ENCODE results near the gene LRRC3C. TPM values are rescaled to one million over a fixed set of nuclear protein-coding genes. Genes with fewer than 3 reads are reported as not detected.
"Not testable (repeated sequence)": the region's sequence is repeated elsewhere in the genome, so short reads cannot be mapped to it uniquely, and the experiment has no call there.

Gene LRRC3C
- total RNA-seq, 1 donor from 2014 or later = not detected

DNA sequence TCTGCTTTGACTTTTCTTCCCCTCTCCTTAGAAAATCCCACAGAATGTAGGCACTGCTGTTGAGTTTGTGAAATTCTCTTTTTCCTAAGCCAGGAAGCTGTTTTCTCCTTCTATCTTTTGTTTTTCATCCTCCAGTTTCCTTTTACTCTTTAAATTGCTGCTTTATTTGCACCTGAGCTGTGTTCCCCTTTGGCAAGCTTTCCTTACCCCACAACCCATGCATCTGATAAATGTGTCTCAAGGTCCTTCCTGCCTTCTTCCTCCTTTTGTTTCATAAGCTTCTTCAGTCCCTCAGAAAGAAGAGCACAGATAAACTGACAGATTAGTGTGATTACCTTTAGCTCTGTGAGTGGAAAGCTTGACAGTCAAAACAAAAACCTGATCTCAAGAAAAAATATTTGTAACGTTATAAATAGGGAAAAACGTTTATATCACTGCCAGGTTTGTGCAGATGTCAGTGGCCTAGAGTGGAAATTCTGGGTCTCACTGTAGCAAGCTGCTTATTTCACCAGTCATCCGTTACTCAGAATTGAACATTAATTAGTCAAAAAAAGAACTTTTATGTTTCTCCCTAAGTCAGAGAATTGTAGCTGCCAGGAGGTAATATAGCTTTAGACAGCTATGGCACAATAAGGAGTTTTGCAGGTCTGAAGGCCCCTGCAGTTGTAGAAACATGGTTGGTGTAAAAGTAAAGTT, 32.7 kb upstream of the LRRC3C start:
- Mint-ChIP-seq H3K9me3 (no peaks in the 10 kb centered on the region), H3K36me3 (no peaks in the 10 kb centered on the region), H3K4me1 (no peaks in the 10 kb centered on the region), H3K27ac (no peak overlapping the region), H3K27me3 (ENCODE audit: insufficient read depth, low read depth) (peaks cover 9% of the 10 kb centered on the region), H3K4me3 (no peak overlapping the region)
- H3K4me1 ChIP-seq = no peaks in the 10 kb centered on the region
- no peaks in the 10 kb centered on the region for H3K9me3 ChIP-seq (ENCODE audit: low read depth)
- H2AFZ ChIP-seq (replicated peaks) = no peak overlapping the region
- no peaks in the 10 kb centered on the region for H3K36me3 ChIP-seq
- H4K20me1 ChIP-seq (ENCODE audit: low read depth) = no peaks in the 10 kb centered on the region
- TF ChIP-seq EZH2phosphoT487 (IDR thresholded peaks at IDR 0.05) = no peak
- TF ChIP-seq EZH2 (IDR thresholded peaks at IDR 0.05) = no peak
- TF ChIP-seq CTCF (IDR thresholded peaks at IDR 0.05) = no peak
- no peaks in the 10 kb centered on the region for H3K79me2 ChIP-seq (ENCODE audit: low read depth)
- peaks cover 13% of the 10 kb centered on the region for H3K27me3 ChIP-seq
- no peaks in the 10 kb centered on the region for H3F3A ChIP-seq (ENCODE audit: low read depth)
- H3K27ac ChIP-seq = no peak overlapping the region
- H3K4me3 ChIP-seq = no peak overlapping the region
- no peak for DNase-seq (ENCODE audit: low spot score)
- no peak overlapping the region for H3K4me2 ChIP-seq
- H3K9ac ChIP-seq = no peak overlapping the region

DNA sequence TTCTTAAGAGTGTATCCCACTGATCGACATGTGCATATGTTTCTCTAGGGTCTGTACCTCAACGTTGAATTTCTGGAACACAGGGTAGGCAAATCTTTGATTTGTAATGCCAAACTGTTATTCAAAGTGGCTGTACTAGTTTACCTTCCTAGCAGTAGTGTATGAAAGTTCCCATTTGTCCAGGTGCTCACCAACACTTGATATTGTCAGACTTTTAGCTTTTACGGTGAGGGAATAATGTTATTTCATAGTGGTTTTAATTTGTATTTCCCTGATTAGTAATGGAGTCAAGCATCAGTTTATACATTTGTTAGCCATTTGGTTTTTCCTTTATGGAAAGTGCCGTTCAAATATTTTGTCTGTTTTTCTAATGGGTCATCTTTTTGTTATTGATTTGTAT, 29.4 kb upstream of the LRRC3C start:
- H3K4me3 ChIP-seq = no peak overlapping the region
- no peaks in the 10 kb centered on the region for H3K4me1 Mint-ChIP-seq
- H3K4me3 Mint-ChIP-seq = no peak overlapping the region
- H3K27ac ChIP-seq = no peak overlapping the region
- no peak overlapping the region for H3K27ac Mint-ChIP-seq
- H3K9me3 Mint-ChIP-seq = no peaks in the 10 kb centered on the region
- H3K27me3 Mint-ChIP-seq (ENCODE audit: insufficient read depth, low read depth) = peaks cover 9% of the 10 kb centered on the region
- no peak overlapping the region for H3K9ac ChIP-seq
- no peaks in the 10 kb centered on the region for H3K36me3 ChIP-seq
- no peaks in the 10 kb centered on the region for H3K4me1 ChIP-seq
- H4K20me1 ChIP-seq (ENCODE audit: low read depth) = no peaks in the 10 kb centered on the region
- DNase-seq (ENCODE audit: low spot score) = no peak
- TF ChIP-seq CTCF (IDR thresholded peaks at IDR 0.05) (no peak), EZH2 (IDR thresholded peaks at IDR 0.05) (no peak), EZH2phosphoT487 (IDR thresholded peaks at IDR 0.05) (no peak)
- H3K79me2 ChIP-seq (ENCODE audit: low read depth) = no peaks in the 10 kb centered on the region
- no peak overlapping the region for H2AFZ ChIP-seq (replicated peaks)
- no peaks in the 10 kb centered on the region for H3K27me3 ChIP-seq
- H3K9me3 ChIP-seq (ENCODE audit: low read depth) = no peaks in the 10 kb centered on the region
- H3F3A ChIP-seq (ENCODE audit: low read depth) = no peaks in the 10 kb centered on the region
- no peaks in the 10 kb centered on the region for H3K36me3 Mint-ChIP-seq
- no peak overlapping the region for H3K4me2 ChIP-seq

DNA sequence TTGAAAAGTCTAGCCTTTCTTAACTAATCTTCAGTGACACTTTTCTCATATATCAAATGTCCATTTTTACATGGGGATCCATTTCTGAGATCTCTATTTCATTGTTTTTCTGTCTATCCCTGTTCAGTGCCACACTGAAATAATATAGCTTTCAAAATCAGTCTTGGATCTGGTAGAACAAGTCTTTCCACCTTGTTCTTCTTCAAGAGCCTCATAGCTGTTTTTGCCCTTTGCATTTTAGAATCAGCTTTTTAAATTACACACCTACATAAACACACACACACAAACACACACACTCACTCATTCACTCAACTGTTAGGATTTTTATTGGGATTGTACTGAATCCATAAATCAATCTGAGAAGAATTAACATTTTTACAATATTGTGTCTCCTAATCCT, 28.3 kb upstream of the LRRC3C start:
- Histone ChIP-seq H3K36me3 (no peaks in the 10 kb centered on the region), H3K4me3 (no peak overlapping the region), H3K9ac (no peak overlapping the region), H3K4me1 (no peaks in the 10 kb centered on the region), H3K27me3 (no peaks in the 10 kb centered on the region), H3K79me2 (ENCODE audit: low read depth) (no peaks in the 10 kb centered on the region), H4K20me1 (ENCODE audit: low read depth) (no peaks in the 10 kb centered on the region), H3F3A (ENCODE audit: low read depth) (no peaks in the 10 kb centered on the region), H3K27ac (no peak overlapping the region), H3K9me3 (ENCODE audit: low read depth) (no peaks in the 10 kb centered on the region), H3K4me2 (no peak overlapping the region), H2AFZ (replicated peaks) (no peak overlapping the region)
- no peak overlapping the region for H3K27ac Mint-ChIP-seq
- H3K9me3 Mint-ChIP-seq = no peaks in the 10 kb centered on the region
- no peak for DNase-seq (ENCODE audit: low spot score)
- no peak overlapping the region for H3K4me3 Mint-ChIP-seq
- TF ChIP-seq CTCF (IDR thresholded peaks at IDR 0.05) (no peak), EZH2 (IDR thresholded peaks at IDR 0.05) (no peak), EZH2phosphoT487 (IDR thresholded peaks at IDR 0.05) (no peak)
- H3K27me3 Mint-ChIP-seq (ENCODE audit: insufficient read depth, low read depth) = peaks cover 5% of the 10 kb centered on the region
- H3K4me1 Mint-ChIP-seq = no peaks in the 10 kb centered on the region
- H3K36me3 Mint-ChIP-seq = no peaks in the 10 kb centered on the region

GRCh38 chr17:39902027-39902426, 25.5 kb upstream of the LRRC3C start:
- H3K27me3 ChIP-seq; H3K27ac Mint-ChIP-seq; H3K4me1 ChIP-seq; H3K9me3 ChIP-seq (ENCODE audit: low read depth); H3K4me3 ChIP-seq; H3K9ac ChIP-seq; H2AFZ ChIP-seq (replicated peaks); H3K4me2 ChIP-seq; H3K79me2 ChIP-seq (ENCODE audit: low read depth); H3K27ac ChIP-seq; H3K4me1 Mint-ChIP-seq; H3K36me3 ChIP-seq; DNase-seq (ENCODE audit: low spot score); H4K20me1 ChIP-seq (ENCODE audit: low read depth); H3K4me3 Mint-ChIP-seq; H3K27me3 Mint-ChIP-seq (ENCODE audit: insufficient read depth, low read depth); H3K9me3 Mint-ChIP-seq; H3F3A ChIP-seq (ENCODE audit: low read depth); H3K36me3 Mint-ChIP-seq: not testable (repeated sequence)

All from neural progenitor cell (in vitro differentiated cells).